Activated CD8-positive, alpha-beta memory T cell treated with anti-CD3 and anti-CD28 coated beads, Interleukin-2, amount 10 ng/mL, durations not matched to agents 7 days and 5 days (primary cell): ENCODE results near the gene IGFBP2. TPM values are rescaled to one million over a fixed set of nuclear protein-coding genes. Genes with fewer than 3 reads are reported as not detected.

Source experiments
- ATAC-seq: fragments of 150-1000 bp; cut with Tn5 transposase; one replicate; pipeline ENCODE4 v1.10.0; 2021; ENCODE audit warnings: moderate library complexity
- CTCF ChIA-PET: fragments of 350-600 bp; sonication (Branson Sonifier 250); formaldehyde crosslinking; loops from one replicate; lab custom pipeline; 2021; ENCODE audit warnings: antibody characterized with exemption; lab: Charles Lee
- DNase-seq: peaks from one replicate; pipeline ENCODE4 v3.0.0-alpha.2; 2020
- H3K27ac Mint-ChIP-seq: one replicate; pipeline ENCODE4 v1.8.0; 2021; ENCODE audit warnings: mild to moderate bottlenecking, mixed read lengths
- H3K27me3 Mint-ChIP-seq: one replicate; pipeline ENCODE4 v1.8.0; 2021; ENCODE audit warnings: mixed read lengths
- H3K36me3 Mint-ChIP-seq: one replicate; pipeline ENCODE4 v1.8.0; 2021; ENCODE audit warnings: mild to moderate bottlenecking, mixed read lengths
- H3K4me1 Mint-ChIP-seq: one replicate; pipeline ENCODE4 v1.8.0; 2021; ENCODE audit warnings: mixed read lengths
- H3K4me3 Mint-ChIP-seq: one replicate; pipeline ENCODE4 v1.8.0; 2021; ENCODE audit warnings: mild to moderate bottlenecking, moderate library complexity, mixed read lengths
- H3K9me3 Mint-ChIP-seq: one replicate; pipeline ENCODE4 v1.8.0; 2022; ENCODE audit warnings: low read depth, mixed read lengths
- total RNA-seq, 2 experiments: library from RNA; stranded (reverse); gene quantifications; one replicate each; pipeline ENCODE4 v1.2.3, GENCODE V29; 2021

Gene IGFBP2
- total RNA-seq, 2 experiments from 2014 or later = 0.96 to 3.5 TPM

- peaks cover 19% of the 10 kb centered on the region for H3K27me3 Mint-ChIP-seq
- ATAC-seq = no peak
- peaks cover 5% of the 10 kb centered on the region for H3K4me1 Mint-ChIP-seq
- CTCF ChIA-PET = interaction anchor here (1.0 kb wide), 1 partner anchor 96 kb away, joined by 4 read pairs; no protein-coding TSS in a partner anchor
- no peak for DNase-seq
- H3K36me3 Mint-ChIP-seq = no peaks in the 10 kb centered on the region
- H3K27ac Mint-ChIP-seq = peak overlapping the region; percentile 53
- H3K9me3 Mint-ChIP-seq = no peaks in the 10 kb centered on the region
- H3K4me3 Mint-ChIP-seq = no peak overlapping the region
Measured at GRCh38 chr2:216619411-216620393, 13.5 kb upstream of the IGFBP2 start.

GRCh38 chr2:216620786-216621185 lies 12.4 kb upstream of the IGFBP2 start:
- no peak for ATAC-seq
- CTCF ChIA-PET = interaction anchor here (0.8 to 1.0 kb wide), 2 partner anchors 8 to 97 kb away, joined by 3 to 4 read pairs; no protein-coding TSS in a partner anchor
- no peak overlapping the region for H3K27ac Mint-ChIP-seq

DNA sequence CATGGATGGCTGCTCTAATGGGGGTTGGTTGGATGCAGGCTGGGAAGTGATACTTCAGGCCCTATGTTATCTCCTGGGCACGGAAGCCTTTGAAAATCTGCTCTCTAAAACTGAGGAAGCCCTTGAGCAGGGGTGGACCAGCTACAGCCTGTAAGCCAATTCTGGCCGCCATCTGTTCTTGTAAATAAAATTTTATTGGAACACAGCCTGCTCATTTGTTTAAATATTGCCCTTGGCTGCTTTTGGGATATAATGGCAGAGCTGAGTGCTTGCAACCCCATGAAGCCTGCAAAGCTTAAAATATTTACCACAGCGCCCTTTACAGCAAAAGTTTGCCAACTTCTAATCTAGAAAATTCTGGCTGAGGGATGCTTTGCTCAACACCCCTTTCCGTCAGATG lies 11.9 kb upstream of the IGFBP2 start:
- H3K27ac Mint-ChIP-seq = no peak overlapping the region
- H3K27me3 Mint-ChIP-seq = peaks cover 17% of the 10 kb centered on the region
- H3K4me3 Mint-ChIP-seq = no peak overlapping the region
- no peaks in the 10 kb centered on the region for H3K9me3 Mint-ChIP-seq
- ATAC-seq (no peak), DNase-seq (no peak)
- H3K36me3 Mint-ChIP-seq = no peaks in the 10 kb centered on the region
- H3K4me1 Mint-ChIP-seq = peaks cover 5% of the 10 kb centered on the region
- CTCF ChIA-PET = interaction anchor here (0.8 kb wide), 1 partner anchor 8 kb away, joined by 3 read pairs; no protein-coding TSS in a partner anchor

More at GRCh38 chr2:216620786-216621185, 12.4 kb upstream of the IGFBP2 start:
- Mint-ChIP-seq H3K36me3 (no peaks in the 10 kb centered on the region), H3K9me3 (no peaks in the 10 kb centered on the region), H3K4me1 (peaks cover 5% of the 10 kb centered on the region), H3K27me3 (peaks cover 14% of the 10 kb centered on the region), H3K4me3 (no peak overlapping the region)
- no peak for DNase-seq

GRCh38 chr2:216622526-216622925 lies 10.7 kb upstream of the IGFBP2 start:
- ATAC-seq (no peak), DNase-seq (no peak)
- Mint-ChIP-seq H3K4me1 (peaks cover 5% of the 10 kb centered on the region), H3K9me3 (no peaks in the 10 kb centered on the region), H3K4me3 (no peak overlapping the region), H3K27me3 (peaks cover 20% of the 10 kb centered on the region), H3K36me3 (no peaks in the 10 kb centered on the region), H3K27ac (no peak overlapping the region)
- CTCF ChIA-PET = no interaction called here

- DNase-seq (no peak), ATAC-seq (no peak)
- Mint-ChIP-seq H3K36me3 (no peaks in the 10 kb centered on the region), H3K4me3 (no peak overlapping the region), H3K27me3 (peaks cover 26% of the 10 kb centered on the region), H3K27ac (no peak overlapping the region), H3K9me3 (no peaks in the 10 kb centered on the region), H3K4me1 (peaks cover 5% of the 10 kb centered on the region)
- CTCF ChIA-PET = no interaction called here
Measured at GRCh38 chr2:216624251-216624650, 9.0 kb upstream of the IGFBP2 start.

DNA sequence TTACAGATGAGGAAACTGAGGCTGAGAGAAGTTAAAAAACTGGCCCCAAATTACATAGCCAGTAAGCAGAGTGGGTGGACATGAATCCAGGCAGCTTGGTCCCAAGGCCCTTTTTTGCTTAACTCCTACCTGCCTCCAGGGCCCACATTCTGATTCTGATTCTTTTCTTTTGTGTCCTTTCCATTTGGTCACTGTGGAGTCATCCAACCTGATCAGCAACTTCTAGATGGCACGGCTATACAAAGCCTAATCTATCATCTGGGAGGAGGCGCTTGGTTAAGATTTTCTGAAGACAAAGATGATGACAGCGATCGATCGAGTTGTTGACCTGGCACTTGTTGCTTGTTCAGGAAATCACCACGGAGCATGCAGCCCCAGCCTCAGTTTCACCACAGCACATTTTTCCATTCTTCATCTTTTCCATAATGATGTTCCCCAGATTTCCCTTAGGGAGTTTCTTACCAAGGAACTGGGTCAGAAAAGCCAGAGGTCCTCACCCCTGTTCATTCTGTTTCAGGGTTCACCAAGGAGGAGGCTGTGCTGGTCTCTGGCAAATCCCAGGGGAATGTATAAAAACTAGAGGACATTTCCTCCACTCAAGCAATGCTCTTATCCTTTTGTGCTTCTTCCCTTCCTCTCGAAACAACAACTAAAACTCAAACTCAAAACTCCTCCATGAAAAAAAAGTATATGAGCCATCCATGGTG lies 6.9 kb upstream of the IGFBP2 start:
- ATAC-seq (no peak), DNase-seq (no peak)
- CTCF ChIA-PET = no interaction called here
- Mint-ChIP-seq H3K9me3 (no peaks in the 10 kb centered on the region), H3K27me3 (peaks cover 40% of the 10 kb centered on the region), H3K4me3 (no peak overlapping the region), H3K4me1 (no peaks in the 10 kb centered on the region), H3K36me3 (no peaks in the 10 kb centered on the region), H3K27ac (no peak overlapping the region)

GRCh38 chr2:216626875-216627245 lies 6.4 kb upstream of the IGFBP2 start:
- no peak for DNase-seq
- Mint-ChIP-seq H3K27me3 (peaks cover 45% of the 10 kb centered on the region), H3K4me3 (no peak overlapping the region), H3K36me3 (no peaks in the 10 kb centered on the region), H3K4me1 (no peaks in the 10 kb centered on the region), H3K27ac (no peak overlapping the region), H3K9me3 (no peaks in the 10 kb centered on the region)
- ATAC-seq = no peak
- CTCF ChIA-PET = interaction anchor here (0.6 kb wide), 1 partner anchor 1156 kb away, joined by 3 read pairs; no protein-coding TSS in a partner anchor

DNA sequence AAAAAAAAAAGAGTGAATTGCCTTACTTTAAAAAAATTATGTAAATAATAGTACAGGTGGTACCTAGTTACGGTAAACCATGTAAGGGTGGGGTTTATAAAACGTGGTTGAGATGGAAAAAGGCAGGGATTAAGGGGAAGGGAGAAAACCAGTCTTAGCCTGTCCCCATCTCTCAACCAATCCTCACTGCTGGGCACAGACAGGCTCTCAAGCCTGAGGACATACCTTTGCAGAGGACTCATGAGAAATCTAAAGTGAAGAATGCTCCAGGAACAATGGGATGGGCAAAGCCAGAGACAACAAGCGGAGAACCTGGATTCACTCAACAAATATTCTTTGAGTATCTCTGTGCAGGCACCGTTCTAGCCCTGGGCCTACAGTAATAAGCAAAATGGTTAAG lies 3.4 kb upstream of the IGFBP2 start:
- DNase-seq = no peak
- peaks cover 2% of the 10 kb centered on the region for H3K36me3 Mint-ChIP-seq
- no peak for ATAC-seq
- H3K27ac Mint-ChIP-seq = no peak overlapping the region
- peaks cover 11% of the 10 kb centered on the region for H3K4me1 Mint-ChIP-seq
- peaks cover 61% of the 10 kb centered on the region for H3K27me3 Mint-ChIP-seq
- CTCF ChIA-PET = no interaction called here
- H3K4me3 Mint-ChIP-seq = no peak overlapping the region
- H3K9me3 Mint-ChIP-seq = no peaks in the 10 kb centered on the region

DNA sequence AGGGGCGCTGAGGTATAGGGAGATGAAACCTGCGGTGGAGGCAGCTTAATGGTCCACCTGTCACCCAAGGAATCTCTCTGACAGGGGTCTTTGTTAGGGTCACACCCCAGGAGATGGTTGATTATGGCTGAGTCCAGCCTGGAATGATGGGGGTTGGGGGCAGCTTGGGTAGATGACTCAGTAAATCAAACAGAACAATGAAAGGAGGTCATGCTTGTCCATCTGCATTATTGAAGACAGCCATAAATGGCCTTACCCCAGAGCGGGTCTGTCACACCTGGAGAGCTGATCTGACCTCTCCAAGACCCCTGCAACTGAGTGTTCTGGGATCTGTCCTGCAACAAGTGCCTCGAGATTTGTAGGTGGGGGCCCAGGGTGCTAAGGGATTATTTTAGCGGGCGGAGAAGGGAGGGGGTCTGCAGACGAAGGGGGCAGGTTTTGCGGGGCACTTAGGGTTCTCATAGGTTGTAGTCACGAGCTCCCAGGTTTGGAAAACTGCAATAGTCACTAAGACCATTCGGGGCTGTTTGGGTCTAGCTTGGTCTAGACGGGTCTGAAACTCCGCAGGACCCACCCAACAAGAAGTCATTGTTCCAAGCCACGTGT lies 771 bp upstream of the IGFBP2 start:
- DNase-seq (no peak), ATAC-seq (no peak)
- peaks cover 77% of the 10 kb centered on the region for H3K27me3 Mint-ChIP-seq
- peak overlapping the region; percentile 58 for H3K4me3 Mint-ChIP-seq
- no peaks in the 10 kb centered on the region for H3K9me3 Mint-ChIP-seq
- no peak overlapping the region for H3K27ac Mint-ChIP-seq
- H3K36me3 Mint-ChIP-seq = peaks cover 2% of the 10 kb centered on the region
- H3K4me1 Mint-ChIP-seq = peaks cover 14% of the 10 kb centered on the region
- CTCF ChIA-PET = no interaction called here

DNA sequence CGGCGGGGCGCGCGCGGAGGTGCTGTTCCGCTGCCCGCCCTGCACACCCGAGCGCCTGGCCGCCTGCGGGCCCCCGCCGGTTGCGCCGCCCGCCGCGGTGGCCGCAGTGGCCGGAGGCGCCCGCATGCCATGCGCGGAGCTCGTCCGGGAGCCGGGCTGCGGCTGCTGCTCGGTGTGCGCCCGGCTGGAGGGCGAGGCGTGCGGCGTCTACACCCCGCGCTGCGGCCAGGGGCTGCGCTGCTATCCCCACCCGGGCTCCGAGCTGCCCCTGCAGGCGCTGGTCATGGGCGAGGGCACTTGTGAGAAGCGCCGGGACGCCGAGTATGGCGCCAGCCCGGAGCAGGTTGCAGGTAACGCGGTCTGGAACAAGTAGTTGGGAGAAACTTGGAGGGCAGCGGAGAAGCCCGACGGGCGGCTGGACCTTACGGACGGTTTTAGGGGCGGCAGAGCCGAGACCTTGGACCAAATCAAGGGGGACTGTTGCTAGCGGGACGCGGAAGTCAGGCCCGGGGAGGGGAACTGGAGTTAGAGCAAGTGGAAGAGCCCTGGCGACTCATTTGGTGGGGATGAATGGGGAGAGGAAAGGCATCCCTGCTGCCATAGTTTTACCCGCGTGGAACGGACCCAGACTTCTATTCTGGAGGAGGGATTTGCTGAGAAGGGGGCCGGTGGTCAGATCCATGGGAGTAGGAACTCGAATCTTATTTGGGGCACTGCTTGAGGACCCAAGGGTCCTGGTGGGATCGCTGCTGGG lies 573 bp downstream of the IGFBP2 start:
- ATAC-seq = peak; percentile 9

GRCh38 chr2:216634370-216635148 lies 1.3 kb downstream of the IGFBP2 start:
- no peak overlapping the region for H3K27ac Mint-ChIP-seq
- peak overlapping the region; percentile 62 for H3K4me3 Mint-ChIP-seq
- DNase-seq (no peak), ATAC-seq (no peak)
- peaks cover 14% of the 10 kb centered on the region for H3K4me1 Mint-ChIP-seq
- peaks cover 2% of the 10 kb centered on the region for H3K36me3 Mint-ChIP-seq
- CTCF ChIA-PET = interaction anchor here (0.7 kb wide), 1 partner anchor 9 kb away, joined by 3 read pairs; no protein-coding TSS in a partner anchor
- H3K27me3 Mint-ChIP-seq = peaks cover 68% of the 10 kb centered on the region
- no peaks in the 10 kb centered on the region for H3K9me3 Mint-ChIP-seq

More for the DNA sequence above, 573 bp downstream of the IGFBP2 start:
- H3K4me1 Mint-ChIP-seq = peaks cover 14% of the 10 kb centered on the region
- CTCF ChIA-PET = no interaction called here
- H3K36me3 Mint-ChIP-seq = peaks cover 2% of the 10 kb centered on the region
- no peaks in the 10 kb centered on the region for H3K9me3 Mint-ChIP-seq
- H3K27ac Mint-ChIP-seq = no peak overlapping the region
- no peak for DNase-seq
- H3K4me3 Mint-ChIP-seq = peak overlapping the region; percentile 62
- H3K27me3 Mint-ChIP-seq = peaks cover 70% of the 10 kb centered on the region

DNA sequence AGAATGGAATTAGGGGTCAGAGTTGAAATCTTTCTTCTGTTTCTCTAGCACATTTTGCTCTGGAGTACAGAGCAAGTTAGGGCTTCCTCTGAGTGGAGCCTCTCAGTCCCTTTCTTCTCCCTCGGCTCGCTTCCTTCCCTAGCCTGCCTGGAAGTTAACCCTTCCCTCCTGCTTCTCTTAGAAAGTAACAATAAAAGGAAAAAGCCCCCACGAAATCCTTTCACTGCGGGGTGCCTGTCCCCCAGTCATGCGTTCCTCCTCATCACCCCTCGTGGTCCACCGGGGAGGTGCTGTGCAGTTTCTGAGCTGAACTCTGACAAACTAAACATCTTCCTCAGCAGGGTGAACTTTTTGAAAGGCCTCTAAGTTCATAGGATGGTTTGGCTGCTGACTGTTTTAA lies 2.0 kb downstream of the IGFBP2 start:
- no peak overlapping the region for H3K4me3 Mint-ChIP-seq
- DNase-seq = no peak
- H3K27ac Mint-ChIP-seq = no peak overlapping the region
- CTCF ChIA-PET = interaction anchor here (0.5 to 0.7 kb wide), 2 partner anchors 9 to 512 kb away, joined by 3 read pairs; no protein-coding TSS in a partner anchor
- ATAC-seq = no peak
- H3K9me3 Mint-ChIP-seq = no peaks in the 10 kb centered on the region
- H3K36me3 Mint-ChIP-seq = peaks cover 2% of the 10 kb centered on the region
- H3K4me1 Mint-ChIP-seq = peaks cover 14% of the 10 kb centered on the region
- peaks cover 64% of the 10 kb centered on the region for H3K27me3 Mint-ChIP-seq
